Cardiac fibroblast (primary cell): ENCODE measurements around the gene RBPJL.

Experiments used
- DNase-seq, 2 donors: peaks; one replicate each; pipeline versions ENCODE4 v3.0.0 to v3.0.0-alpha.2; 2010; ENCODE audit warnings: low read depth in 2 of 2
- H3K4me3 ChIP-seq, 2 donors: replicated peaks in 1 of 2; 1 replicate in 1 of 2; 2 replicates in 1 of 2; pipeline ENCODE4 v1.5.1; 2011; ENCODE audit warnings: low read depth in 2 of 2, low read length in 2 of 2, mild to moderate bottlenecking in 2 of 2, moderate library complexity in 1 of 2
- CTCF ChIP-seq: IDR thresholded peaks from one replicate; pipeline ENCODE4 v1.5.1; 2011; ENCODE audit warnings: low read depth, mild to moderate bottlenecking, low read length, inconsistent platforms

RBPJL gene

GRCh38 chr20:45313943-45314342 lies 7.3 kb downstream of the RBPJL start:
- no peak for DNase-seq
- no peak for TF ChIP-seq CTCF

DNA sequence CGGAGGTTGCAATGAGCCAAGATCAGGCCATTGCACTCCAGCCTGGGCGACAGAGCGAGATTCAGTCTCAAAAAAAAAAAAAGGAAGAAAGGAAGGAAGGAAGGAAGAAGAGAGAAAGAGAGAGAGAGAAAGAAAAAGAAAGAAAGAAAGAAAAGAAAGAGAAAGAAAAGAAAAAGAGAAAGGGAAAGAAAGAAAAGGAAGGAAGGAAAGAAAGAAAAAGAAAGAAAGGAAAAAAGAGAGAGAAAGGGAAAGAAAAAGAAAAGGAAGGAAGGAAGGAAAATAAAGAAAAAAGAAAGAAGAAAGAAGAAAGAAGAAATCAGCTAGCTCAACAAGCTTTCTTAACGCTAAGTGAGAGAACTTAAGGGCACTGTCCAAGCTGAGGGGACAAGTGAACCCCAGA lies 9.0 kb downstream of the RBPJL start:
- H3K4me3 ChIP-seq = no peak overlapping the region
- no peak for DNase-seq
- no peak for TF ChIP-seq CTCF

More at GRCh38 chr20:45313943-45314342, 7.3 kb downstream of the RBPJL start:
- H3K4me3 ChIP-seq = no peak overlapping the region

DNA sequence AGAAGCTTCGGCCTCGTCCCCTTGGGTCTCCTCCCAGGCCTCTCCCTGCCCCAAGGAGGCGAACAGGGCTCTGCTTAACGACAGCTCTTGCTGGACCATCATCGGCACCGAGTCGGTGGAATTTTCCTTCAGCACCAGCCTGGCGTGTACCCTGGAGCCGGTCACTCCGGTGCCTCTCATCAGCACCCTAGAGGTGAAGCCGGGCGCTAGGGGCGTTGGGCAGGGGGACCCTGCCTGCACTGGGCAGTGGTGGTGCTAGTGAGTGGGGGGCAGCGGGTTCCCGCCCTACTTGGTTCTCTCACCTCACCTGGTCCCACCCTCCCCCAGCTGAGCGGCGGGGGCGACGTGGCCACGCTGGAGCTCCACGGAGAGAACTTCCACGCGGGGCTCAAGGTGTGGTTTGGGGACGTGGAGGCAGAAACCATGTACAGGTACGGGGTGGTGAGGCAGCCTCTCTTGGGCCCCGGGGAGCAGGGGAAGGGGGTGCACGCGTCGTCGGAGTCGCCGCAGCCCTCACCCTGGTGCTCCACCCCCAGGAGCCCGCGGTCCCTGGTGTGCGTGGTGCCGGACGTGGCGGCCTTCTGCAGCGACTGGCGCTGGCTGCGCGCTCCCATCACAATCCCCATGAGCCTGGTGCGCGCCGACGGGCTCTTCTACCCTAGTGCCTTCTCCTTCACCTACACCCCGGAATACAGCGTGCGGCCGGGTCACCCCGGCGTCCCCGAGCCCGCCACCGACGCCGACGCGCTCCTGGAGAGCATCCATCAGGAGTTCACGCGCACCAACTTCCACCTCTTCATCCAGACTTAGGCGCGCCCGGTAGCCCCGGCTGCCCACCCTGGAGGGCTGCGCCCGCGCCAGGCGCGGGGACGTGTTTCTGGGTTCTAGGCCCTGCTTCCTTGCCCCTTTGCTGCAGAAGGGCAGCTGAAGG lies 9.8 kb downstream of the RBPJL start:
- no peak for DNase-seq
- no peak overlapping the region for H3K4me3 ChIP-seq
- no peak for TF ChIP-seq CTCF

- no peak for DNase-seq
- no peak overlapping the region for H3K4me3 ChIP-seq
- no peak for TF ChIP-seq CTCF
These were observed 11.2 kb downstream of the RBPJL start for GRCh38 chr20:45317826-45318225.

DNA sequence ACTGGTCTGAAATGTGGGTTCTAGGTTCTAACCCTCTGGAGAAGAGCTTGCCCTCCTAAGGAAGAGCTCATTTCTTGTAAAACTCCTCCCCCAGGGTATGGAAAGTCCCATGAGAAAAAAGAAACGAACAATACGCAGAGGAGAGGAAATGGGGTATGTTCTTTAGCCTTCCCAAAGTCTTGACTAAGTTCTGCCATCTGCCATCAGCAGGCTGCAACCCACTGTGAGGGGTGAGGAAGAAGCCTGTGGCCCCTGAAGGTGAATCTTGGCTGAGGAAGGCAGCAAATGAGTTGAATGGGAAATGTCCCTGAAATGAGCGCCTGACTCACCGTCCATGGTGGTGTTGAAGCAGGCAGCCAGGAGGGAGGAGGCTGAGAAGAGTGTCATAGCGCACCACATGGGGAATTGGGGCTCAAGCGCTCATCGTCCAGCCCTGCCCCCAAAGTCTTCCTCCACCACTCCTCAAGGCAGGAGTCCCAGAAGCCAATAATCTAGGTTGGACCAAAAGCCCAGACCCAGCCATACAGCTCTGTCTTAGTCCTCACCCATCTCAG lies 11.8 kb downstream of the RBPJL start:
- no peak for TF ChIP-seq CTCF
- no peak for DNase-seq
- H3K4me3 ChIP-seq = no peak overlapping the region

DNA sequence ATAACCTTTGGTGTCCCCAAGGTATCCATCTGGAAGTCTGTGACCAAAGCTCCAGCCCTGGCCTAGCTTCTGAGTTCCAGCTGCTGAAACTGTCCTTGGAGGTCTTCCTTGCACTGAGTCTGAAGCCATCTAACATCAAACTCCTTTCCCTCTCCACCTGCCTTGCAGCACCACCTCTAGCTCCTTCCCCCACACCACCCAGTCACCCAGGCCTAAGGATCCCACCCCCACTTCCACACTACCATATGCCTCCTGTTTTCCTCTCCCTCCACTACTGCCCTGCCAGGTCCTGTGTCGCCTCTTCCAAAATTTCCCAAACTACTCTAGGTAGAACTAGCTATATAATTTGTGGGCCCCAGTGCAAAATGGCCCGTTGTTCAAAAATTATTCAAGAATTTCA lies 12.3 kb downstream of the RBPJL start:
- no peak for TF ChIP-seq CTCF
- H3K4me3 ChIP-seq = no peak overlapping the region
- no peak for DNase-seq
